A673 (cell line): Measurements from ENCODE around the gene TOLLIP.

Experiments used
- EZH2 ChIP-seq: fragments of 200-600 bp; sonication (generic); IDR thresholded peaks from 2 replicates; pipeline ENCODE4 v1.6.1; 2017; ENCODE audit warnings: borderline replicate concordance, low read depth, mild to moderate bottlenecking, mixed read lengths, antibody characterized with exemption, low read length; ENCODE audit not compliant: poor library complexity, severe bottlenecking
- TF ChIP-seq, protein P1 (sequence below): fragments of 300-800, 200-600 bp; sonication (generic); conservative IDR thresholded peaks from 2 replicates; pipeline ENCODE4 v1.5.1; 2017; ENCODE audit warnings: low read depth, mild to moderate bottlenecking, antibody characterized with exemption, low read length, moderate library complexity, mixed read lengths

DNA sequence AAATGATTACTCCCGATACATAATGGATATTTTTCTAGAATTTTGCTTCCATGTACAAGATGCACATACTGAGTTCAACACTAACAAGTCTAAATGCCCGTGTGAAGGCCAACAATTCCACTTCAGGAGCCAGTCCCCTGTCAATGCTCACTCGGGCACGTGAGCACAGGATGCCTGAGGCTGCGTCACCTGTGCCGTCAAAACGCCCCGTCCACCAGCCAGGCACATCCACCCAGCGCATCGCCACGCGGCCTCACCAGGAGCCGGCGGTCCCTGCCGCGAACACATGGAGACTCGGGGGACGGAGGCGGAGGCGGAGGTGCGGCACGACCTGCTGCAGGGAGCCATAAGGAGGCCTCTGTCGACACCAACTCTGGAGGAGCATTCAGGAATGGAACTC is 9.8 kb downstream of the TOLLIP start:
- TF ChIP-seq, protein P1, sequence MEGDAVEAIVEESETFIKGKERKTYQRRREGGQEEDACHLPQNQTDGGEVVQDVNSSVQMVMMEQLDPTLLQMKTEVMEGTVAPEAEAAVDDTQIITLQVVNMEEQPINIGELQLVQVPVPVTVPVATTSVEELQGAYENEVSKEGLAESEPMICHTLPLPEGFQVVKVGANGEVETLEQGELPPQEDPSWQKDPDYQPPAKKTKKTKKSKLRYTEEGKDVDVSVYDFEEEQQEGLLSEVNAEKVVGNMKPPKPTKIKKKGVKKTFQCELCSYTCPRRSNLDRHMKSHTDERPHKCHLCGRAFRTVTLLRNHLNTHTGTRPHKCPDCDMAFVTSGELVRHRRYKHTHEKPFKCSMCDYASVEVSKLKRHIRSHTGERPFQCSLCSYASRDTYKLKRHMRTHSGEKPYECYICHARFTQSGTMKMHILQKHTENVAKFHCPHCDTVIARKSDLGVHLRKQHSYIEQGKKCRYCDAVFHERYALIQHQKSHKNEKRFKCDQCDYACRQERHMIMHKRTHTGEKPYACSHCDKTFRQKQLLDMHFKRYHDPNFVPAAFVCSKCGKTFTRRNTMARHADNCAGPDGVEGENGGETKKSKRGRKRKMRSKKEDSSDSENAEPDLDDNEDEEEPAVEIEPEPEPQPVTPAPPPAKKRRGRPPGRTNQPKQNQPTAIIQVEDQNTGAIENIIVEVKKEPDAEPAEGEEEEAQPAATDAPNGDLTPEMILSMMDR, result no peak
- TF ChIP-seq EZH2, result no peak
